PC-9 (cell line): ENCODE measurements around the gene VDAC1. TPM values are rescaled to one million over a fixed set of nuclear protein-coding genes. Genes with fewer than 3 reads are reported as not detected.

Experiments
- BruUV-seq: library from RNA; stranded (reverse); fragments of 400-500 nt; replicated peaks from 2 replicates; lab custom pipeline; 2021; lab: Mats Ljungman, UMichigan
- CTCF ChIA-PET: fragments of 300-600 bp; sonication (Branson Sonifier 250); formaldehyde crosslinking; loops from one replicate; lab custom pipeline; 2022; ENCODE audit warnings: antibody characterized with exemption; lab: Charles Lee
- POLR2A ChIA-PET: fragments of 300-600 bp; sonication (Branson Sonifier 250); formaldehyde crosslinking; loops from one replicate; lab custom pipeline; 2022; ENCODE audit warnings: antibody characterized with exemption; ENCODE audit not compliant: unreplicated experiment; lab: Charles Lee
- DNase-seq, 2 experiments: peaks; one replicate each; pipeline versions ENCODE4 v3.0.0 to v3.0.0-alpha.2; 2015 to 2022; ENCODE audit warnings: mixed read lengths in 1 of 2
- H2AFZ ChIP-seq: fragments of 200-600 bp; sonication (generic); 2 replicates; pipeline ENCODE4 v1.8.1; 2017; ENCODE audit warnings: antibody characterized with exemption
- H3F3A ChIP-seq: fragments of 200-600 bp; sonication (generic); 2 replicates; pipeline ENCODE4 v1.8.1; 2017; ENCODE audit warnings: antibody characterized with exemption, mild to moderate bottlenecking, low read depth; ENCODE audit not compliant: insufficient read depth
- H3K27ac ChIP-seq: fragments of 200-600 bp; sonication (generic); 2 replicates; pipeline ENCODE4 v1.6.1; 2016; ENCODE audit warnings: mixed run types
- H3K27me3 ChIP-seq: fragments of 200-600 bp; sonication (generic); 2 replicates; pipeline ENCODE4 v1.6.1; 2016; ENCODE audit warnings: low read depth, mixed run types; ENCODE audit not compliant: insufficient read depth
- H3K36me3 ChIP-seq: fragments of 200-600 bp; sonication (generic); 2 replicates; pipeline ENCODE4 v1.6.1; 2016; ENCODE audit warnings: low read depth, mixed run types
- H3K4me1 ChIP-seq: fragments of 200-600 bp; sonication (generic); replicated peaks from 2 replicates; pipeline ENCODE4 v1.6.1; 2016; ENCODE audit warnings: mixed run types; ENCODE audit not compliant: insufficient read depth
- H3K4me2 ChIP-seq: fragments of 200-600 bp; sonication (generic); 2 replicates; pipeline ENCODE4 v1.6.1; 2017; ENCODE audit warnings: mixed run types
- H3K4me3 ChIP-seq: fragments of 200-600 bp; sonication (generic); 2 replicates; pipeline ENCODE4 v1.6.1; 2016; ENCODE audit warnings: mixed run types
- H3K79me2 ChIP-seq: fragments of 200-600 bp; sonication (generic); 2 replicates; pipeline ENCODE4 v1.6.1; 2017; ENCODE audit warnings: low read depth, mixed run types
- H3K9me2 ChIP-seq: fragments of 200-600 bp; sonication (generic); 2 replicates; pipeline ENCODE4 v1.8.1; 2017; ENCODE audit warnings: mild to moderate bottlenecking; ENCODE audit not compliant: insufficient read depth
- H3K9me3 ChIP-seq: fragments of 200-600 bp; sonication (generic); 2 replicates; pipeline ENCODE4 v1.8.1; 2016; ENCODE audit warnings: low read depth; ENCODE audit not compliant: insufficient read depth
- H4K20me1 ChIP-seq: fragments of 200-600 bp; sonication (generic); 2 replicates; pipeline ENCODE4 v1.8.1; 2017; ENCODE audit not compliant: insufficient read depth
- EZH2 ChIP-seq: fragments of 200-600 bp; sonication (generic); IDR thresholded peaks from 2 replicates; pipeline ENCODE4 v1.8.0; 2017; ENCODE audit warnings: antibody characterized with exemption, low read depth
- intact Hi-C: fragments of 100-400 bp; cut with micrococcal nuclease; formaldehyde crosslinking; loops from one replicate; pipeline ENCODE4 v1.10.0; 2022; ENCODE audit not compliant: unreplicated experiment
- total RNA-seq: library from RNA; stranded (reverse); gene quantifications from 2 replicates; pipeline ENCODE4 v1.2.3, GENCODE V29; 2021
- TF ChIP-seq, protein P1 (sequence below): fragments of 200-600 bp; sonication (generic); conservative IDR thresholded peaks from 2 replicates; pipeline ENCODE4 v1.6.1; 2017; ENCODE audit warnings: mixed run types, antibody characterized with exemption, mild to moderate bottlenecking, moderate library complexity

Gene VDAC1
- total RNA-seq, 1 experiment from 2014 or later: 228 TPM

DNA sequence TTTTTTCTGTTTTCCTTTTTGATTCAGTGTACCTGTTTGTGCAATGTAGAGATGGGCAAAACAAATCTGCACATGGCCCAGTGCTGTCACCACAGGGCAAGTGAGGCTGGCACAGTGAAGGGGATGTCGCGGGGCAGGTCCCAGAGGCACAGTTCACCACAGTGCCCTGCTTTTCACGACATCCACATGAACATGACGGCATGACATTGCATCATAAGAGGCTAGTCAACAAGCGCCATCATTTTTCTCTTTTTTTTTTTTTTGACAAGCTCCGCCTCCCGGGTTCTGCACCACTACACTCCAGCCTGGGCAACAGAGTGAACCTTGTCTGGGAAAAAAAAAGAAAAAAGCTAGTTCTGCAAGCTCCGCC, 42.9 kb upstream of the VDAC1 start:
- Histone ChIP-seq H2AFZ (no peak overlapping the region), H3K27ac (no peak overlapping the region), H3K79me2 (no peaks in the 10 kb centered on the region), H3K9me2 (no peaks in the 10 kb centered on the region), H3F3A (peaks cover 11% of the 10 kb centered on the region; the same call in 1 of the 2 replicates), H3K27me3 (no peaks in the 10 kb centered on the region), H3K9me3 (no peaks in the 10 kb centered on the region), H3K4me2 (no peak overlapping the region), H4K20me1 (no peaks in the 10 kb centered on the region), H3K36me3 (no peaks in the 10 kb centered on the region), H3K4me3 (no peak overlapping the region), H3K4me1 (peaks cover 27% of the 10 kb centered on the region)
- no peak for DNase-seq
- CTCF ChIA-PET: interaction anchor here (0.6 kb wide), 1 partner anchor 21 kb away, joined by 3 read pairs; no protein-coding TSS in a partner anchor
- no peak for TF ChIP-seq EZH2
- TF ChIP-seq, protein P1, sequence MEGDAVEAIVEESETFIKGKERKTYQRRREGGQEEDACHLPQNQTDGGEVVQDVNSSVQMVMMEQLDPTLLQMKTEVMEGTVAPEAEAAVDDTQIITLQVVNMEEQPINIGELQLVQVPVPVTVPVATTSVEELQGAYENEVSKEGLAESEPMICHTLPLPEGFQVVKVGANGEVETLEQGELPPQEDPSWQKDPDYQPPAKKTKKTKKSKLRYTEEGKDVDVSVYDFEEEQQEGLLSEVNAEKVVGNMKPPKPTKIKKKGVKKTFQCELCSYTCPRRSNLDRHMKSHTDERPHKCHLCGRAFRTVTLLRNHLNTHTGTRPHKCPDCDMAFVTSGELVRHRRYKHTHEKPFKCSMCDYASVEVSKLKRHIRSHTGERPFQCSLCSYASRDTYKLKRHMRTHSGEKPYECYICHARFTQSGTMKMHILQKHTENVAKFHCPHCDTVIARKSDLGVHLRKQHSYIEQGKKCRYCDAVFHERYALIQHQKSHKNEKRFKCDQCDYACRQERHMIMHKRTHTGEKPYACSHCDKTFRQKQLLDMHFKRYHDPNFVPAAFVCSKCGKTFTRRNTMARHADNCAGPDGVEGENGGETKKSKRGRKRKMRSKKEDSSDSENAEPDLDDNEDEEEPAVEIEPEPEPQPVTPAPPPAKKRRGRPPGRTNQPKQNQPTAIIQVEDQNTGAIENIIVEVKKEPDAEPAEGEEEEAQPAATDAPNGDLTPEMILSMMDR: no peak
- POLR2A ChIA-PET: no interaction called here
- intact Hi-C loops: no loop called here
- no TSS peak for BruUV-seq

DNA sequence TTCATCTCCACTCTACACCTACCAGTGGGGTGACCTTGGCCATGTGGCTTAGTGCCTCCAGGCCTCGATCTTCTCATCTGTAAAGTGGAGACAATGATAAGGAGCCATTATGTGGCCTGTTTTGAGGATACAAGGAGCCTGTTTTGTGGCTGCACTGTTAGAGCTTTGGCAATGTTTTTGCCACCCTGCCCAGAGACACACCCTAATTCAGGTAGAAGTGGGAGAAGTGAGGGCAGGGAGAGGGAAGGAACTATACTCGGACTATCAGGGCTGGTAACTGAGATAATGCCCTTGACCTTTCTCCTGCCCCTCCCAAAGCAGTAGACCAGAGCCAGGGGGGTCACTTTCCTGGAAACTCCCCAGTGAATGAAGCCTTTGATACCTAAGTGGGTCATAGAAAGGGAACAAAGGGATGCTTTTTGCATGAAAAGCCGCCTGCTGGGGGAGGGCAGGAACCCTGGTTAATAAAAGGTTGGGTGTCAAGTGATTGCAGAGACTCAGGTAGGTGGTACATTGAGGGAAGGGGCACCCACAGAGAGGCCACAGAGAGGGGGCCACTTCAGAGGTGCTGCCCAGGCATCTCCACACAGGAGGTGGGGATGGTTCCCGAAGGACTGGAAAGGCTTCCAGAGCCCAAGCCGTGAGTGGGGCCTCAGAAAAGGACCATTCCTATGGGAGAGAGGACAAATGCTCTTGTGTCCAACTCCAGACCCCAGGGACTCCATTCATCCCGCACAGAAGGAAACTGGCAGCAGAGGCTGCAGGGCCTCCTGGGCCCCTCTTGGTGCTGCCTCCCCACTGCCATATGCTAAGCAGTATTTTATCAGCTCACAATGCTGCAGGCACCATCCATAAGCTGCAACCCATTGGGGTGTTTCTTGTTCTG, 42.3 kb upstream of the VDAC1 start:
- Histone ChIP-seq H3K4me3 (no peak overlapping the region), H3K27me3 (no peaks in the 10 kb centered on the region), H4K20me1 (no peaks in the 10 kb centered on the region), H3K36me3 (no peaks in the 10 kb centered on the region), H3K9me3 (no peaks in the 10 kb centered on the region), H3K79me2 (no peaks in the 10 kb centered on the region), H3F3A (peaks cover 10% of the 10 kb centered on the region; the same call in 1 of the 2 replicates), H3K4me2 (no peak overlapping the region), H3K4me1 (peaks cover 31% of the 10 kb centered on the region), H3K9me2 (no peaks in the 10 kb centered on the region), H2AFZ (no peak overlapping the region), H3K27ac (no peak overlapping the region)
- TF ChIP-seq, protein P1: no peak
- no peak for TF ChIP-seq EZH2
- ChIA-PET CTCF (no interaction called here), POLR2A (no interaction called here)
- no peak for DNase-seq
- intact Hi-C loops: no loop called here
- no TSS peak for BruUV-seq

DNA sequence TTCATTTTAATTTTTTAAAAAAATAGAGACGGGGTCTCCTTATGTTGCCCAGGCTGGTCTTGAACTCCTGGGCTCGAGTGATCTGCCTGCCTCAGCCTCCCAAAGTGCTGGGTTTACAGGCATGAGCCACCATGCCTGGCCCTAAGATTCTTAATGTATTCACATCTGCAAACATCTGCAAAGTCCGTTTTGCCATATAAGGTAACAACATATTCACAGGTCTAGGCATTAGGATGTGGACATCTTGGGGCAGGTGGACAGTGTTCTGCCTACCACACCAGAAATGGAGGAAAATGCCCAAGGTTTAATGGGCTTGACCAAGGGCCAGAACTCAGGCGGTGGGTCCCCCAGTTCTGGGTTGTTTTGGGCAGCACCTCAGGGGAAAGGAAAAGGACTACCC, 41.6 kb upstream of the VDAC1 start:
- Histone ChIP-seq H3K9me2 (no peaks in the 10 kb centered on the region), H3K4me1 (peaks cover 33% of the 10 kb centered on the region), H3K4me2 (no peak overlapping the region), H3K36me3 (no peaks in the 10 kb centered on the region), H3K27ac (no peak overlapping the region), H3K27me3 (no peaks in the 10 kb centered on the region), H3F3A (peaks cover 10% of the 10 kb centered on the region; the same call in 1 of the 2 replicates), H3K9me3 (no peaks in the 10 kb centered on the region), H4K20me1 (no peaks in the 10 kb centered on the region), H2AFZ (no peak overlapping the region), H3K79me2 (no peaks in the 10 kb centered on the region), H3K4me3 (no peak overlapping the region)
- no peak for DNase-seq
- TF ChIP-seq, protein P1: no peak
- no peak for TF ChIP-seq EZH2
- no TSS peak for BruUV-seq
- intact Hi-C loops: no loop called here
- ChIA-PET CTCF (interaction anchor here (0.6 kb wide), 1 partner anchor 332 kb away, joined by 4 read pairs; no protein-coding TSS in a partner anchor), POLR2A (no interaction called here)
